DMS114 treated with DMSO at 0.1 percent for 48 hours (cell line): ENCODE measurements around the gene ZFYVE28.
"Not testable (repeated sequence)": the region's sequence is repeated elsewhere in the genome, so short reads cannot be mapped to it uniquely, and the experiment has no call there.

Source experiments
- DNase-seq: peaks from one replicate; lab custom pipeline; 2025; ENCODE audit not compliant: unreplicated experiment; lab: John Stamatoyannopoulos, UW

Gene ZFYVE28

DNA sequence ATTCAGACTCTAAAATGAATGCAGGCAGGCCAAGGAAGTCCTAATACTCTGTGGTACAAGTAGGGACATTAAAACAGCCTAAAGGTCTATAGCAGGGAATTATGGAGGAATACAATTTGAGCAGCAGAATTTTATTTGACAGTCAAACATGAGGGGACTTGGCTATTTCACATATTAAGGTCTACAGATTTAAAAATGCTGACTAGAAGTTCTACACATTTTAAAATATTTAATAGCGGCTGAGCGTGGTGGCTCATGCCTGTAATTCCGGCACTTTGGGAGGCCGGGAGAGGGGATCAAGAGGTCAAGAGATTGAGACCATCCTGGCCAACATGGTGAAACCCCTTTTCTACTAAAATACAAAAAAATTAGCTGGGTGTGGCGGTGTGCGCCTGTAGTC lies 187.4 kb downstream of the ZFYVE28 start:
- DNase-seq = no peak

DNA sequence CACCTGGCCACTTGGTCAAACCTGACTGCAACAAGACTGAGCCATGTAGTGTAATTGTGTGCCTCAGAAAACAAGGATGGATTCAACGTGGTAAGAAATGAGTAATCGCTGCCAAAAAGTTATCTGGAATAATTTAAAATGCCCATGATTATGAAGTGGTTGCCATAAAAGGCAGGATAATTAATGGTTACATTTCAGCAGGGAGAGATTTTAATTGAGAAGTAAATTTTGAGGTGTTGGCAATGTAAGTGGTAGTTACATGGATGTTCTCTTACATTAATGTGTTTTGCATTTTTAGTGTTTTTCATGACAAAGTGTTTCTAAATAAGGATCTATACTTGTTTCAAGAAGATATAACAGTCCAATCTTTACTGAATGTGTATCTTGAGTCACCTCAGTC lies 192.2 kb downstream of the ZFYVE28 start:
- DNase-seq = no peak

DNA sequence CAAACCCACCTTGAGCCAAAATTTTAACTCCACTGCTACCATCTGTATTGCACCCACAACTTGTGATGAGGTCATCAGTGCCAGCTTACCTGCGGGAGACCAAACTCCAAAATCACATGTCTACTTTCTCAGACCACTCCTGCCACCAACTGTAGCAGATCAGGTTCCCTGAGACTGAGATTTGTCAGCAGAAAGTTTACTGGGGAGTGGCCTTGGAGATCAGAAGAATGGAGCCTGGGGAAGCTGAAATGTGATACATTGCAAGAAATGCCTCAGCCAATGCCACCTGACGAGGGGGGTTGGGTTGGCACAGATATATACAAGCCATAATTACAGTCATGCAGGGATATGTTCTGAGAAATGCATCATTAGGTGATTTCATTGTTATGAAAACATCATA lies 195.6 kb downstream of the ZFYVE28 start:
- DNase-seq = no peak

DNA sequence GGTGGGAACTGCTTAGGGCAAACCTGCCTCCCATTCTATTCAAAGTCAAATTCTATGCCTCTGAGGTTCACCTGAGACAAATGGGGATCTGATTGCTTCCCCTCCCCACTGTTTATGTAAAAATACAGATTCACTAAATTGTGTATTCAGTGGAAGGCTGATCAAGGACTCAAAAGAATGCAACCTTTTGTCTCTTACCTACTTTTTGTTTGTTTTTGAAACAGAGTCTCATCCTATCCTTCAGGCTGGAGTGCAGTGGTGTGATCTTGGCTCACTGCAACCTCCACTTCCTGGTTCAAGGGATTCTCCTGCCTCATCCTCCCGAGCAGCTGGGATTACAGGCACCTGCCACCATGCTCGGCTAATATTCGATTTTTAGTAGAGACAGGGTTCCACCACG lies 197.1 kb downstream of the ZFYVE28 start:
- DNase-seq = not testable (repeated sequence)

DNA sequence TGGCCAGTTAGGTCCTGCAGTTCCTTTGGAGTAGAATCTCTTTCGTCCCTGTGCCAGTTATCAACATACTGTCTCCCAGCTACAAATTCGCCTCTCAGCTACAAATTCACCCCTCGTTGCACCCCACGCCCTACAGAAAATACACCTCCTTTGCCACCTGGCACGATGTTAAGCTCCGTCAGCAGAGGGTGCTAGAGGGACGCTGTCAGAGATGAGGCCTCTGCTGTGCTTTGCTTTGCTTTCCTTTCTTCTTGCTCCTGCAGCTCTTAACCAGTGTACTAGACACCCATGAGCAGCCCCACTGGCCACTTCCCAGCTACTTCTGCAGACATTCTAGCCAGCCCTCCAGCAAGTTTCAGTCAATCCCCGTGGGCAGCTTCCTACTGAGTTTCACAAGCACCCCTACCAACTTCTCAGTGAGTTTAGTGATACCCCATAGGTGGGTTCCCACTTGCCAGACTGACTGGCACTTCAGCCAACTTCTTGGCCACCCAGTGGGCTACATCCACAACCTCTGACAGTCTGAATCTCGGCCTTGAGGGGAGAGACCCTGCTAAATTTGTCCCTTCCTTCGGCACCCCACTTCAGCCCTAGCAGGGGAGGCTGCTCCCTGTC lies 198.3 kb downstream of the ZFYVE28 start:
- DNase-seq = peak; percentile 37
